ENCODE data around the gene EIPR1. TPM values are rescaled to one million over a fixed set of nuclear protein-coding genes. Genes with fewer than 3 reads are reported as not detected.

EIPR1 gene
- total RNA-seq, 4 donors from 2014 or later = 13.8 to 19.0 (median 15.3) TPM

DNA sequence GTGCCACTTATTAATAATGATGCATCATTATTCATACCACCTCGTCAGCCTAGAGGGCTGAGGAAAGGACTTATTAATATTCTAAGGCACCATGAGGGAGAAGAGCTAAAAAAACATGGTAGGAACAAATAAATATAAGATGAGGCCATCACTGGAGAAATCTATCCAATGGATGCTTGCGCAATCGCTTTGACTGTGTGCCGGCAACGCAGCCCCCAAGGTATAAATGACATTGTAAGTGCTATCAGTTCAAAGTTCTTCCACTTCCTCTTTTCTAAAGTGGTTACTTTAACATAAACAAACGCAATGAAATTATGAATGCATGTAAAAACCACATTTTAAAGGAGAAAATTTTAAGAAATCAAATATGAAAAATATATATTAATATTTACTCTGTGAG is 164.6 kb downstream of the EIPR1 start:
- H3K9me3 ChIP-seq = no peaks in the 10 kb centered on the region
- H3K4me1 ChIP-seq = no peaks in the 10 kb centered on the region
- H3K27ac ChIP-seq (replicated peaks in 1 of 4) = no peak overlapping the region
- no peak overlapping the region for H3K4me3 ChIP-seq
- 96% methylated on average over 6 of the region's 6 CpGs for WGBS
- no peak for TF ChIP-seq POLR2AphosphoS5 (IDR thresholded peaks at IDR 0.05)
- no peak for TF ChIP-seq POLR2A (IDR thresholded peaks at IDR 0.05; ENCODE audit: low read depth)
- TF ChIP-seq, protein P1, sequence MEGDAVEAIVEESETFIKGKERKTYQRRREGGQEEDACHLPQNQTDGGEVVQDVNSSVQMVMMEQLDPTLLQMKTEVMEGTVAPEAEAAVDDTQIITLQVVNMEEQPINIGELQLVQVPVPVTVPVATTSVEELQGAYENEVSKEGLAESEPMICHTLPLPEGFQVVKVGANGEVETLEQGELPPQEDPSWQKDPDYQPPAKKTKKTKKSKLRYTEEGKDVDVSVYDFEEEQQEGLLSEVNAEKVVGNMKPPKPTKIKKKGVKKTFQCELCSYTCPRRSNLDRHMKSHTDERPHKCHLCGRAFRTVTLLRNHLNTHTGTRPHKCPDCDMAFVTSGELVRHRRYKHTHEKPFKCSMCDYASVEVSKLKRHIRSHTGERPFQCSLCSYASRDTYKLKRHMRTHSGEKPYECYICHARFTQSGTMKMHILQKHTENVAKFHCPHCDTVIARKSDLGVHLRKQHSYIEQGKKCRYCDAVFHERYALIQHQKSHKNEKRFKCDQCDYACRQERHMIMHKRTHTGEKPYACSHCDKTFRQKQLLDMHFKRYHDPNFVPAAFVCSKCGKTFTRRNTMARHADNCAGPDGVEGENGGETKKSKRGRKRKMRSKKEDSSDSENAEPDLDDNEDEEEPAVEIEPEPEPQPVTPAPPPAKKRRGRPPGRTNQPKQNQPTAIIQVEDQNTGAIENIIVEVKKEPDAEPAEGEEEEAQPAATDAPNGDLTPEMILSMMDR (IDR thresholded peaks at IDR 0.05) = no peak
- no peak for TF ChIP-seq EP300 (IDR thresholded peaks at IDR 0.05)
- H3K27me3 ChIP-seq = no peaks in the 10 kb centered on the region
- DNase-seq (ENCODE audit: extremely low spot score) = no peak
- H3K36me3 ChIP-seq = peaks cover 0 to 32% (median 11%) of the 10 kb centered on the region in 4 donors
- intact Hi-C loops (cut with DNase I) = no loop called here

DNA sequence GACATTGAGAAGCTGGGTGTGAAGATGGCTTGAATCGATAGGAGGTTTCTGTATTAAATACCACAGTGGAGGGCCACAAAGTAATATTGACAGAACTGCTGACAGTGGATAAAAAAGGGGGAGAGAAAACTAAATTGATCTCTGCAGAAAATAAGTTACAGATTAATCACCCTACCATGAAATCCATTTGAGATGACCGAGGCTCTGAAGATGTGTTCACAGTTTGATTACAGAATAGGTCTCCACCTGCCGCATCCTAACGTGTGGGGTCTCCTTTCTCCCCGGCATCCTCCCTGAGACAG is 165.6 kb downstream of the EIPR1 start:
- Histone ChIP-seq H3K4me1 (no peaks in the 10 kb centered on the region), H3K27ac (replicated peaks in 1 of 4) (no peak overlapping the region), H3K27me3 (no peaks in the 10 kb centered on the region), H3K9me3 (no peaks in the 10 kb centered on the region), H3K36me3 (peaks cover 0 to 37% (median 11%) of the 10 kb centered on the region in 4 donors), H3K4me3 (no peak overlapping the region)
- WGBS = 98% methylated on average over 5 of the region's 5 CpGs
- DNase-seq (ENCODE audit: extremely low spot score) = no peak
- intact Hi-C loops (cut with DNase I) = no loop called here
- TF ChIP-seq POLR2AphosphoS5 (IDR thresholded peaks at IDR 0.05) = no peak

DNA sequence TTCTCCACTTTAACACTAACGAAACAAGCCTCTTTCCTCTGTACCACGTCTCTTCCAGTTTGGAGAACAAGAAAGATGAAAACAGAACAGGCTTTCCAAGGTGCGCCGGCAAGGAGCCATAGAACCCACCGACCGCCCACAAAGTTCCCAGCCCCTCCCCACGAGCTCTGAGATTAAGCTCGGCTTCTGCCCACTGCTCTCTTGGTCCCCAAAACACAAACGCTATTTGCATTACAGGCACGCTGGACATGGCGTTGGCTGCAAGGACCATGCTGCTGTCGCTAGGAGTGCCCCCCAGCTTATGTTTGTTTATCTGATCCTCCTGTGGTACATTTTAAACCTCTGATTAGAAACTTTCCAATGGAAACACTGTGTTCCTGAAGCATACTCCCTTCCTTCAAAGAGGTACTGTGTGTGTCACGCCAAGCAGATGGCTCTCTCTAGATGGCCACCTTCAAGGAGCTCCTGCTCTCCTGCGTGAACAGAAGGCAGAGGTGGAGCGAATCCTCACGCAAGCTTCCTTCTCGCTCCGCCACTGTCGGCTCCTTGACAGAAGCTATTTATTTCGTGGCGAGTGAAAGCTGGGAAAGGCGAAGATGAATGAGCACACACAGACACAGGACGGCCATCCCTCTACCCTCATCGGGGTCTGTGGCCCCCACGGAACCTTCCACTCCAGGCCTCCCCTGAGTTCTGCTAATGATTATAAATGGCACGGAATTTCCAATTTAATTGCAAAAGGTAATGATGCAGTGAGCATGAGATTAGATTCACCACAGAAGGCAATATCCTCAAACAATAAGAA is 166.2 kb downstream of the EIPR1 start:
- intact Hi-C loops (cut with DNase I) = no loop called here
- TF ChIP-seq EP300 (IDR thresholded peaks at IDR 0.05) = no peak
- TF ChIP-seq, protein P1 (IDR thresholded peaks at IDR 0.05) = no peak
- TF ChIP-seq POLR2AphosphoS5 (IDR thresholded peaks at IDR 0.05) = no peak
- no peak for TF ChIP-seq POLR2A (IDR thresholded peaks at IDR 0.05; ENCODE audit: low read depth)

DNA sequence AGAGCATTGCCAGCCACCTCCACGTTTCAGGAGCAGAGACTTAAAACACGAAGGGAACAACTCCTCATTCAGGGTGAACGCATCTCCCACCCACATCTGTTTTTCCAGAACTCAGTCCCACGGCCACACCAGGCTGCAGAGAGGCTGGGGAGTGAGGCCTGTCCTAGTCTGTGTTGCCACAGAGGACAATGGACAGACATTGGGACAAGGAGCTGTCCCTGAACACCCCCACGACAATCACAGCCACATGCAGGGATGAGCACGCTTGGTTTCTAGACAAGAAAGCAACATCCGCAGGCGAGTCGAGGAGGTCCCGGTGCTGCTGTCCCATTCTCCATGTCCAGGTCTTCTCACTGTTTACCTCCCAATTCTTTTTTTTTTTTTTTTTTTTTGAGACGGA is 167.4 kb downstream of the EIPR1 start:
- no peak for TF ChIP-seq EP300 (IDR thresholded peaks at IDR 0.05)
- TF ChIP-seq, protein P1 (IDR thresholded peaks at IDR 0.05) = no peak
- no peak for TF ChIP-seq POLR2A (IDR thresholded peaks at IDR 0.05; ENCODE audit: low read depth)
- no peak for TF ChIP-seq POLR2AphosphoS5 (IDR thresholded peaks at IDR 0.05)

More for the DNA sequence above, 166.2 kb downstream of the EIPR1 start:
- WGBS = 85% methylated on average over 26 of the region's 26 CpGs
- peaks cover 0 to 37% (median 11%) of the 10 kb centered on the region in 4 donors for H3K36me3 ChIP-seq
- no peaks in the 10 kb centered on the region for H3K9me3 ChIP-seq
- no peaks in the 10 kb centered on the region for H3K27me3 ChIP-seq
- no peak overlapping the region for H3K4me3 ChIP-seq
- no peaks in the 10 kb centered on the region for H3K4me1 ChIP-seq
- H3K27ac ChIP-seq (replicated peaks in 1 of 4) = no peak overlapping the region
- DNase-seq (ENCODE audit: extremely low spot score) = no peak

DNA sequence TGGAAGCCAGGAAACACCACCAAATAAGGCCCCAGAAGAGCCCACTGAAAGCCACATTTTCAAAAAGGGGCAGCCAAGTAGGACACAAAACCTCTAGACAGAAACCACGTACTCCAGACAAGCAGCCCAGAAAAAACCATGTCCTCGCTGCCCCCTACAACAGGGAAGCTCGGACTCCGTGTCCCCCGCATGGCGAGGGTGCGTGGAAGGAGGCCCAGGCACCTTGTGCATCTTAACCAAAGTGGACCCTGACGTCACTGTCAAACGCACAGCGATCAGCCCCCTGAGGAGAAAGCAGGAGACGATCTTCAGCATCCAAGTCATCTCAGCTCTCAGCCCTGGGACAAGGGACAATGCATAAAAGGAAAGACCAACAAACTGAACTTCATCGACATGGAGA is 168.4 kb downstream of the EIPR1 start:
- H3K36me3 ChIP-seq = peaks cover 0 to 41% (median 15%) of the 10 kb centered on the region in 4 donors
- DNase-seq (ENCODE audit: extremely low spot score) = no peak
- H3K27me3 ChIP-seq = no peaks in the 10 kb centered on the region
- intact Hi-C loops (cut with DNase I) = no loop called here
- no peak overlapping the region for H3K27ac ChIP-seq (replicated peaks in 1 of 4)
- 98% methylated on average over 12 of the region's 12 CpGs for WGBS
- H3K9me3 ChIP-seq = no peaks in the 10 kb centered on the region
- TF ChIP-seq POLR2AphosphoS5 (IDR thresholded peaks at IDR 0.05) (no peak), EP300 (IDR thresholded peaks at IDR 0.05) (no peak), POLR2A (IDR thresholded peaks at IDR 0.05; ENCODE audit: low read depth) (no peak)
- no peaks in the 10 kb centered on the region for H3K4me1 ChIP-seq
- no peak overlapping the region for H3K4me3 ChIP-seq

More for the DNA sequence above, 167.4 kb downstream of the EIPR1 start:
- Histone ChIP-seq H3K4me1 (no peaks in the 10 kb centered on the region), H3K4me3 (no peak overlapping the region), H3K36me3 (peaks cover 0 to 37% (median 15%) of the 10 kb centered on the region in 4 donors), H3K9me3 (no peaks in the 10 kb centered on the region), H3K27me3 (no peaks in the 10 kb centered on the region), H3K27ac (replicated peaks in 1 of 4) (no peak overlapping the region)
- intact Hi-C loops (cut with DNase I) = no loop called here
- DNase-seq (ENCODE audit: extremely low spot score) = no peak
- WGBS = 88% methylated on average over 11 of the region's 11 CpGs

Measured in esophagus muscularis mucosa (tissue), 4 donors.